Activated T-cell treated with anti-CD3 and anti-CD28 coated beads, Interleukin-2, amount 50 U/mL, for 48 hours (primary cell): ENCODE measurements around the gene ADCY2.

Experiments used
- DNase-seq, 2 experiments: peaks; one replicate each; pipeline ENCODE4 v3.0.0-alpha.2; 2020

Gene ADCY2

DNA sequence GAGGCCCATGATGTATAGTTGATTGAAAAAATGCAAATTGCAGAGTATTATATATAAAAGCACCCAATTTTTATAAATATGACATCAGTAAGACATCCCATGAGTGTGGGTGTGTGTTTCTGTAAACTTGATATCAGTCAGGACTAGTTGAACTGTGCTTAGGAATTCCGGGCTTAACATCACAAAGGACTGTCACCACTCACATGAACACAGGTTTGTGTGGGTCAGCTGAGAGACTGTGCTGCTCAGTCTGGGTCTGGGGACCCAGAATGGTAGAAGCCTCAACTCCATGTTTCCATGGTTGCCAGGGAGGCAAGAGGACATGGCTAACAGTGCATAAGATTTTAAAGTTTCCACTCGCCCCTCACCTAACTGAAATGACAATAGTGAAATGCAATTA is 120.3 kb downstream of the ADCY2 start:
- DNase-seq: no peak

GRCh38 chr5:7517006-7517405 is 121.1 kb downstream of the ADCY2 start:
- no peak for DNase-seq

- no peak for DNase-seq
These were observed 123.1 kb downstream of the ADCY2 start for GRCh38 chr5:7518947-7519560.

GRCh38 chr5:7519564-7519963 is 123.6 kb downstream of the ADCY2 start:
- DNase-seq: no peak

GRCh38 chr5:7529880-7530279 is 133.9 kb downstream of the ADCY2 start:
- no peak for DNase-seq

DNA sequence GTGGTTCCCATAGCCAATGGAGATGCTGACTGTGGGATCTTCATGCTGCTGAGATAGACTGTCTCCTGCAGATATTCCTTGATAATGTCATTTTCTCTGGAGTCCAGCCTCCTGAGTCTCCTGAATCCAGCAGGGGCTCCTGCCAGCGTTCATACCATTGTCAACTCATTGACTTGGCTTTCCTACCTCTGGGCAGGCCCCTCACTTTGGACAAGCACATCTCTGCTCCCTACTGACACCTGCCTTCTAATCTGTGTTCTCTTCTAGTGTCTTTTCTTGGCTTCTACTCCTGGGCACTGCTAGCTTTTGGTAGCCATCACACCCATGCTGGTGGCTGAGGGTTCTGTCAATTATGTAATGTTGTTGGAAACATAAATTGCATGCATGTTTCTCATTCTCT is 138.0 kb downstream of the ADCY2 start:
- DNase-seq: no peak

DNA sequence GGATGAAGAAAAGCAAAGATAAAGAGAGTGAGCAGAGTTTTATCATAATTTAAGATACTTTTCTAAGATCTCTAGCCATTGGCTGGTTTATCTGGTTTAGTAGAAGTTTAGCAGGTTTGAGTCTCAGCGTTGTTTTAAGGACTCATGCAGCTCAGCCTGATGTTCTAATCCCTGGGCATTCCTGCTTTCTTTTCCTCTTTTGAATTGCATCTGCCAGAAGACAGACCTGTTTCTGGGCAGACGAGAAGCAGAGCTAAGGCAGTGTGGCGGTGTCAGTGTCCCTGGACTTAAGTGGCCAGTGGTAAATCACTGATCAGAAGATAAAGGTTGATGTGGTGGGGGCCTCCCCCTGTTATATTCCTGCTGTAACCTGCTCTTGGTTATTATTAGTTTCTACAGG is 138.6 kb downstream of the ADCY2 start:
- no peak for DNase-seq

DNA sequence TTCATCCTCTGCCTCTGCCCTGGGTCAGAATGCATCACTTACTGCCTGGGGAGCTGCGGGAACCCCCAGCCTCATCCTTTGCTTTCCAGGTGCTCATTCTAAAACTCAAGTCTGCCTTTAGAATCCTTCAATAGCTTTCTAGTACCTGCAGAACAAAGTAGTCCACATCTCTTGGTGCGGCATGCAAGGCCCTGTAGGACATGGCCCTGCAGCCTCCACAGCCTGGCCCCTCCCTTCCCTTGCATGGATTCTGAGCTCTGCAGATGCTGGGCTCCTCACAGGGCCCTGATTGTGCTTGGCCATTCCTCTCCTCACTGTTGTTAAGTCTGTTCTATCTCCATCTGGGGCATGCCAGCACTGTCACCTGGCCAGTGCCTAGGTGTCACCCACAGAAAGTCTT is 141.6 kb downstream of the ADCY2 start:
- no peak for DNase-seq

- no peak for DNase-seq
These were observed 143.6 kb downstream of the ADCY2 start for GRCh38 chr5:7539571-7539970.

DNA sequence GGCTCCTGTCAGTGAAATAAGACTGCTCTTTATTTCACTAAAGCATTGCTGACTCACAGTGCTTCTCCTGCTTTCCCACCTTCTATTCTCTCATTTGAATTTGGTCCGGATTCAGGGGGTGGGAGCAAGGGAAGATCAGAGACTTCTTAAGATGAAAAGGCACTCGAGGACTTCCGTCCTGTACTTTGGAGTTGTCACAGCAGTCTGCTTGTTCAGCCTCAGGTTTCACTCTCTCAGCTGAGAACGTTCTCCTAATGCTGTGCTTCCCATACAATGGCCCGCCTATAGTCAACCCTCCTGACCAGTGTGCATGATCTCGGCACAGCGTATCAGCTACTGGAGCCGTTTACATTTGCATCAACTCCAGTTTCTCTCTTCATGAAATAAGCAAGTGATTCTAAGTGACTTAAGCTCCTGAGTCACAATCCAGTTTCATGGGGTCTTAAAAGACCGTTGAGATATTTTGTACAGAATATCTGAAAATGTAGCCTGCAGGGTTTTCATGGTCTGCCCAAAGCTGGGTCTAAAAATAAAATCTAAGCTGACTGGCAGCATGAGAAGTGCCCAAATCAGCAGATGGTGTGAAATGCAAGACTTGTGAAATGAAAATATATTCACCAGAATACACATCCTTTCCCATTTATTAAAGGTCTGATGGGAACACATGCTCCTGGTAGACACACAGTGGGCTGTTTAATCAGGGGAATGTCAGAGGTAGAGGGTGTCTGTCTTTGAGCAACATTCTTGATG is 145.0 kb downstream of the ADCY2 start:
- DNase-seq: no peak

GRCh38 chr5:7541898-7542297 is 146.0 kb downstream of the ADCY2 start:
- no peak for DNase-seq

DNA sequence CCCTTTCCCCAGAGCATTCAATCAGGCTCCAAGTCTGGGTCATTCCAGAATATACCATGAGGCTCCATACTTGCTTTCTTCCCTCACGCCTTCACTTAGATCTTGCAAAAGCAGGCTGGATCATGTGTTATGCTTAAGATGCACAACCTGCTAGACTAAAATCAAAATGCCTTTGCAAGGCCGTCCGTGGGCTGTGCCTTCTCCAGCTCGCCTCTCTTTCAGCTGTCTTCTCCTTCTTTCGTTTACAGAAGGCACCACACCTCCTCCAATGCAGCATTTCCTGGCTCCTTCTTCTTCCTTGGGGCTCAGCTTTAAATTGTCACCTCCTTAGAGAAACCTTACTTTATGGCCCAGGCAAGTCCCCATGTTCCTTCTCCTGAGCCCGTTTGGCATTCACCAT is 150.6 kb downstream of the ADCY2 start:
- no peak for DNase-seq

GRCh38 chr5:7548596-7548995 is 152.7 kb downstream of the ADCY2 start:
- no peak for DNase-seq

- no peak for DNase-seq
These were observed 169.6 kb downstream of the ADCY2 start for GRCh38 chr5:7565559-7565958.

- DNase-seq: no peak
These were observed 180.2 kb downstream of the ADCY2 start for GRCh38 chr5:7576023-7576715.

GRCh38 chr5:7577381-7577780 is 181.4 kb downstream of the ADCY2 start:
- DNase-seq: no peak

- DNase-seq: no peak
These were observed 182.1 kb downstream of the ADCY2 start for GRCh38 chr5:7578071-7578470.

- DNase-seq: no peak
These were observed 188.8 kb downstream of the ADCY2 start for GRCh38 chr5:7584749-7585148.

DNA sequence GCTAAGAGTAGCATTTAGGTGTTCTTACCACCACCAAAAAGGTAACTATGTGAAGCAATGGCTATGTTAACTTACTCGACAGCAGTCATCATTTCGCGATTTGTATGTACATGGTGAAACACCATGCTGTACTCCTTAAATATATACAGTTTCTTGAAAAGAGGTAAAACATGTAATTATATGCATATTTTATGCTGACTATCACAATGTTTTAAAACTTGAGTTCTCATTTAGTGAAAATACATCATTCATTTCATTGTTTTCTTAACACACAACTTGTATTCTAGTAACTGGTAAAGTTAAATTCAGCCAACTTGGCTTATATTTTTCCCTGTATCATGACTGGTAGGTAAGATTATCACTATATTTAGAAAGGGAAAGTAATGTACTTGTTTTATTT is 189.9 kb downstream of the ADCY2 start:
- no peak for DNase-seq

DNA sequence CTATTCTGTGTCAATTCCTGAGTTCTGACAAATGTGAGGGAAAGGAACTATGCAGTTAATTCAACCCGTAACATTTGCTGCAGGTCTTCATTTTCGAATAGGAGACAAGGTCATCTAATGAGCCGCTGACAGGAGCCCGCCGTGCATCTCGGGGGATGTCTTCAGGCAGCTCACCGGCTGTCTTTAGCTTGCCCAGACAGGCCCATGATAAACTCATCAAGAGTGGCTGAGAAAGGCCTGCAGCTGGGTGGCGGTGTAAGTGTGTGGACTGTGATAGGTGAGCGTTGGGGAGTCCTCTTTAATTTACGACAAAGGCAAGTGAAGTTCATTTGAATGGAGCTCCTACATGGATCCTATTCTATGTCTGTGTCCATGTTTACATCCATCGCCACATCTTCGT is 190.5 kb downstream of the ADCY2 start:
- no peak for DNase-seq

GRCh38 chr5:7589800-7590199 is 193.9 kb downstream of the ADCY2 start:
- no peak for DNase-seq

DNA sequence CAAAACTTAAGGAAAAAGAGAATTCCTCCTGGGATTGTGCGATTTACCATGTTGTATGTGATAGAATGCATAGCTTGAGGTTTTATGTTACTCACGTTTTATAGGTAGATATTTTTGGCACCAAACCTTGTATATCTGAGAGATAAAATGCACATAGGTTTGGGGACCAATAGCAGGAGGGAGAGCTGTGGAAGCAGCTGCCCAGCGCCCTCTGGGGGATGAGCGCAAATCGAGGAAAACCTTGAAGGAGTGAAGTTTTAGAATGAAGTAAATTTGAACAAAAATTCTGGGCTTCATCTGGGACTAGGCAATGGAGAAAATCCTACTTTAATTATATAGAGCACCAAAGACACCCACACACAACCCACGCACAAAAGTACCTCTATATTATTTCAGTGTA is 197.0 kb downstream of the ADCY2 start:
- DNase-seq: no peak

- no peak for DNase-seq
These were observed 201.2 kb downstream of the ADCY2 start for GRCh38 chr5:7597059-7597642.
